HCT116 (cell line): ENCODE measurements around the gene C1orf50. TPM values are rescaled to one million over a fixed set of nuclear protein-coding genes. Genes with fewer than 3 reads are reported as not detected.

Source experiments
- ATAC-seq: fragments of 200-7000 bp; cut with Tn5 transposase; 2 replicates; pipeline ENCODE4 v1.9.1; 2020; ENCODE audit warnings: mild to moderate bottlenecking, moderate library complexity
- BruUV-seq: library from RNA; stranded (reverse); fragments of 400-500 nt; replicated peaks from 2 replicates; lab custom pipeline; 2021; lab: Mats Ljungman, UMichigan
- CTCF ChIA-PET: fragments of 300-600 bp; sonication (Branson Sonifier 250); formaldehyde crosslinking; loops from one replicate; lab custom pipeline; 2021; ENCODE audit warnings: antibody characterized with exemption; lab: Charles Lee
- POLR2A ChIA-PET: fragments of 300-600, 350-600 bp; sonication (Branson Sonifier 250); formaldehyde crosslinking; loops from one replicate; lab custom pipeline; 2021; ENCODE audit warnings: antibody characterized with exemption; lab: Charles Lee
- RAD21 ChIA-PET, 2 experiments: fragments of 300-600 bp; sonication (Branson Sonifier 250); formaldehyde crosslinking; loops; one replicate each; lab custom pipeline; 2023; ENCODE audit warnings: low total read pairs in 2 of 2; ENCODE audit not compliant: uncharacterized antibody in 2 of 2, unreplicated experiment in 2 of 2, low non-redundant PET in 1 of 2; lab: Charles Lee
- DNase-seq: peaks from one replicate; pipeline ENCODE4 v3.0.0-alpha.2; 2010; ENCODE audit warnings: low read depth, low spot score
- H2AFZ ChIP-seq: fragments of 200-600 bp; shearing (Covaris generic), sonication (generic); 2 replicates; pipeline ENCODE4 v1.6.1; 2017; ENCODE audit warnings: low read depth, mixed run types, mixed read lengths, antibody characterized with exemption, low read length; ENCODE audit not compliant: poor library complexity, severe bottlenecking
- H3K27ac ChIP-seq: 2 replicates; pipeline ENCODE4 v1.5.1; 2012; ENCODE audit warnings: low read depth, low read length
- H3K27me3 ChIP-seq: fragments of 200-600 bp; sonication (generic); 2 replicates; pipeline ENCODE4 v1.6.1; 2016; ENCODE audit warnings: mixed run types, low read length, mixed read lengths; ENCODE audit not compliant: insufficient read depth
- H3K36me3 ChIP-seq, 2 experiments: fragments of 200-500 bp in 1 of 2; fragments of 200-600 bp in 1 of 2; sonication (Bioruptor generic) in 1 of 2; sonication (generic) in 1 of 2; 2 replicates each; pipeline versions ENCODE4 v1.5.1 to v1.6.1; 2014 to 2016; ENCODE audit warnings: low read length in 2 of 2, inconsistent platforms in 1 of 2, mixed read lengths in 1 of 2, mixed run types in 1 of 2; ENCODE audit not compliant: insufficient read depth in 2 of 2, control insufficient read depth in 1 of 2
- H3K4me1 ChIP-seq, 2 experiments: fragments of 200-600 bp in 1 of 2; sonication (generic) in 1 of 2; 2 replicates each; pipeline versions ENCODE4 v1.5.1 to v1.6.1; 2012 to 2017; ENCODE audit warnings: low read length in 2 of 2, inconsistent platforms in 1 of 2, mild to moderate bottlenecking in 1 of 2, mixed read lengths in 1 of 2, mixed run types in 1 of 2, moderate library complexity in 1 of 2; ENCODE audit not compliant: insufficient read depth in 2 of 2, control insufficient read depth in 1 of 2
- H3K4me2 ChIP-seq: fragments of 200-600 bp; sonication (generic); 2 replicates; pipeline ENCODE4 v1.6.1; 2017; ENCODE audit warnings: mixed run types, low read length, mixed read lengths
- H3K4me3 ChIP-seq, 2 experiments: fragments of 200-600 bp in 1 of 2; sonication (generic) in 1 of 2; replicated peaks in 1 of 2; 2 replicates each; pipeline ENCODE4 v1.5.1; 2011 to 2016; ENCODE audit warnings: low read length in 2 of 2, control low read depth in 1 of 2, low read depth in 1 of 2, mild to moderate bottlenecking in 1 of 2, mixed read lengths in 1 of 2, mixed run types in 1 of 2
- H3K79me2 ChIP-seq: fragments of 200-600 bp; sonication (generic); 2 replicates; pipeline ENCODE4 v1.6.1; 2017; ENCODE audit warnings: mild to moderate bottlenecking, mixed run types, low read length, moderate library complexity, mixed read lengths; ENCODE audit not compliant: insufficient read depth
- H3K9ac ChIP-seq: fragments of 200-600 bp; sonication (generic); 2 replicates; pipeline ENCODE4 v1.6.1; 2016; ENCODE audit warnings: low read length, mixed read lengths
- H3K9me2 ChIP-seq: fragments of 200-600 bp; sonication (generic), shearing (Covaris generic); 2 replicates; pipeline ENCODE4 v1.6.1; 2017; ENCODE audit warnings: mixed run types, mild to moderate bottlenecking, moderate library complexity; ENCODE audit not compliant: insufficient read depth
- H3K9me3 ChIP-seq, 2 experiments: fragments of 200-500 bp in 1 of 2; fragments of 200-600 bp in 1 of 2; sonication (Bioruptor generic) in 1 of 2; sonication (generic) in 1 of 2; 2 replicates each; pipeline ENCODE4 v1.6.1; 2014 to 2017; ENCODE audit warnings: low read length in 2 of 2, mixed read lengths in 2 of 2, inconsistent platforms in 1 of 2, low read depth in 1 of 2, mild to moderate bottlenecking in 1 of 2, mixed run types in 1 of 2, moderate library complexity in 1 of 2; ENCODE audit not compliant: control insufficient read depth in 1 of 2, insufficient read depth in 1 of 2
- H4K20me1 ChIP-seq: fragments of 200-600 bp; sonication (generic), shearing (Covaris generic); 2 replicates; pipeline ENCODE4 v1.6.1; 2017; ENCODE audit warnings: mixed run types, mild to moderate bottlenecking, moderate library complexity; ENCODE audit not compliant: insufficient read depth
- EGR1 ChIP-seq: IDR thresholded peaks from 2 replicates; pipeline ENCODE4 v1.6.1; 2012; ENCODE audit warnings: low read depth
- ELF1 ChIP-seq: IDR thresholded peaks from 2 replicates; pipeline ENCODE4 v1.6.1; 2012; ENCODE audit warnings: low read depth, borderline replicate concordance
- RAD21 ChIP-seq: IDR thresholded peaks from 2 replicates; pipeline ENCODE4 v1.6.1; 2012; ENCODE audit warnings: low read depth, mild to moderate bottlenecking
- SP1 ChIP-seq: IDR thresholded peaks from 2 replicates; pipeline ENCODE4 v1.6.1; 2012; ENCODE audit warnings: low read depth
- YY1 ChIP-seq: IDR thresholded peaks from 2 replicates; pipeline ENCODE4 v1.6.1; 2011; ENCODE audit warnings: low read length, low read depth, moderate library complexity, mild to moderate bottlenecking; ENCODE audit not compliant: insufficient replicate concordance; ENCODE audit errors: extremely low read depth
- ZFX ChIP-seq: fragments of 450-650 bp; IDR thresholded peaks from 2 replicates; pipeline ENCODE4 v1.6.1; 2017
- intact Hi-C: fragments of 100-400 bp; cut with micrococcal nuclease; formaldehyde crosslinking; loops from 2 replicates; pipeline ENCODE4 v1.10.0; 2022
- total RNA-seq: library from RNA; stranded (reverse); gene quantifications from one replicate; pipeline ENCODE4 v1.2.1, GENCODE V29; 2021; ENCODE audit not compliant: unreplicated experiment
- TF ChIP-seq, protein P1 (sequence below), 3 experiments: fragments of 200-600 bp in 1 of 3; sonication (generic) in 1 of 3; IDR thresholded peaks in 2 of 3; conservative IDR thresholded peaks in 1 of 3; 2 replicates each; pipeline ENCODE4 v1.5.1; 2012 to 2017; ENCODE audit warnings: low read depth in 2 of 3, low read length in 2 of 3, antibody characterized with exemption in 1 of 3, borderline replicate concordance in 1 of 3, control low read depth in 1 of 3, mild to moderate bottlenecking in 1 of 3, mixed read lengths in 1 of 3, mixed run types in 1 of 3, moderate library complexity in 1 of 3; ENCODE audit not compliant: insufficient read depth in 1 of 3

C1orf50 gene
- total RNA-seq, 1 experiment from 2014 or later: 5.8 TPM

DNA sequence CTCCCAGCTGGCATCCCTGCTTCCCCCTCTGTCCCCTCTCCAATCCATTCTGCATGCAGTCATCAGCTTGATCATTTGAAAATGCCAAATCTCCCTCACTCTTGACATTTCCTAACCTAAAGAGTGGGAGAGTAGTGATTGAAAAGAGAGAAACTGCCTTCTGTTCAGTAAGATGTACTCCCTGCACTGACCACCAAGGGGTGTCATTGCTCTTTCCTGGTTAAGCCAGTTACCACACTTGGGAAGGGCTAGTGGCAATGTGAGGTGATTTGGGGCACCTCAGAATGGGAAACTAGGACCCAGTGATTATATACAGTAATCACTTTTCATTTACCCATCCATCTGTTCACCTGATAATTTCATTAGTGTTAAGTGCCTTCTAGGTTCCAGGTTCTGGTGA, 10.8 kb downstream of the C1orf50 start:
- H3K79me2 ChIP-seq: no peaks in the 10 kb centered on the region
- H3K4me3 ChIP-seq: no peak overlapping the region
- no TSS peak for BruUV-seq
- peak; percentile 87 for ATAC-seq
- no peaks in the 10 kb centered on the region for H4K20me1 ChIP-seq
- intact Hi-C loops: loop anchor here (1.0 kb wide), 2 partner anchors 135 to 295 kb away; no protein-coding TSS in a partner anchor
- no peaks in the 10 kb centered on the region for H3K27me3 ChIP-seq
- no peaks in the 10 kb centered on the region for H3K9me3 ChIP-seq
- no peak overlapping the region for H2AFZ ChIP-seq
- RAD21 ChIA-PET: interaction anchor here (0.9 to 3.1 kb wide), 5 partner anchors 38 to 296 kb away, joined by 3 to 14 read pairs (median 6); no protein-coding TSS in a partner anchor
- no peaks in the 10 kb centered on the region for H3K9me2 ChIP-seq
- TF ChIP-seq RAD21 (peak; percentile 90), SP1 (no peak), YY1 (no peak), EGR1 (no peak), ELF1 (no peak), ZFX (no peak)
- TF ChIP-seq, protein P1, sequence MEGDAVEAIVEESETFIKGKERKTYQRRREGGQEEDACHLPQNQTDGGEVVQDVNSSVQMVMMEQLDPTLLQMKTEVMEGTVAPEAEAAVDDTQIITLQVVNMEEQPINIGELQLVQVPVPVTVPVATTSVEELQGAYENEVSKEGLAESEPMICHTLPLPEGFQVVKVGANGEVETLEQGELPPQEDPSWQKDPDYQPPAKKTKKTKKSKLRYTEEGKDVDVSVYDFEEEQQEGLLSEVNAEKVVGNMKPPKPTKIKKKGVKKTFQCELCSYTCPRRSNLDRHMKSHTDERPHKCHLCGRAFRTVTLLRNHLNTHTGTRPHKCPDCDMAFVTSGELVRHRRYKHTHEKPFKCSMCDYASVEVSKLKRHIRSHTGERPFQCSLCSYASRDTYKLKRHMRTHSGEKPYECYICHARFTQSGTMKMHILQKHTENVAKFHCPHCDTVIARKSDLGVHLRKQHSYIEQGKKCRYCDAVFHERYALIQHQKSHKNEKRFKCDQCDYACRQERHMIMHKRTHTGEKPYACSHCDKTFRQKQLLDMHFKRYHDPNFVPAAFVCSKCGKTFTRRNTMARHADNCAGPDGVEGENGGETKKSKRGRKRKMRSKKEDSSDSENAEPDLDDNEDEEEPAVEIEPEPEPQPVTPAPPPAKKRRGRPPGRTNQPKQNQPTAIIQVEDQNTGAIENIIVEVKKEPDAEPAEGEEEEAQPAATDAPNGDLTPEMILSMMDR (IDR thresholded peaks at IDR 0.05 in 2 of 3, conservative IDR thresholded peaks at IDR 0.05 in 1 of 3; ENCODE audit: borderline replicate concordance in 1 of 3, insufficient read depth in 1 of 3, low read depth in 2 of 3, low read length in 2 of 3): peak; percentile 61 to 90 (median 76); a peak in 5 of 6 replicates
- POLR2A ChIA-PET: interaction anchor here (1.0 to 1.4 kb wide), 2 partner anchors 11 to 296 kb away, joined by 4 to 5 read pairs; partner anchors contain the start of genes C1orf50 and P3H1
- DNase-seq: no peak
- H3K4me1 ChIP-seq: no peaks in the 10 kb centered on the region
- CTCF ChIA-PET: interaction anchor here (0.8 to 7.1 kb wide), 6 partner anchors 11 to 449 kb away, joined by 3 to 96 read pairs (median 6); partner anchors contain the start of genes C1orf50 and P3H1
- no peak overlapping the region for H3K27ac ChIP-seq
- H3K9ac ChIP-seq: no peak overlapping the region
- peaks cover 13 to 19% of the 10 kb centered on the region in 2 experiments; a peak in 3 of 4 replicates for H3K36me3 ChIP-seq
- H3K4me2 ChIP-seq: no peak overlapping the region
